ENCODE results near the gene TMPRSS4. TPM values are rescaled to one million over a fixed set of nuclear protein-coding genes. Genes with fewer than 3 reads are reported as not detected.

The TMPRSS4 gene
- total and polyA plus RNA-seq, 2 of the 4 experiments (the other 2 are of a cell fraction) = not detected

DNA sequence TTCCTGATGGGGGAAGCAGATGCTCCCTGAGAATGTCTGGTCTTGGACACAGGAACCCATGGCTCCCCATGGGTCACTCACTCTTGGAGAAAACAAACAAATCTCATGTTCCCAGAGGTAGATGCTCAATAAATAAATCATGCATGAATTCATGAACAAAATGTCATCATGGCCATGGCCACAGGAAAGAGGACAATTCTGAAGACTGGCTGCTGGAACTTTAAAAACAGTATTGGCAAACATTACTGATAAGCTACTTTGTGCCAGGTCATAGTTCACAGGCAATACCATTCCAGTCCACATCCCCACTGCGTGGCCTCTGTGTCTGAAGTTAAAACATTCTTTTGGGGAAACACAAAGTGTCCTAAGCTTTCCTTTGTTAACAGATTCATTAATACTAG, 19.1 kb downstream of the TMPRSS4 start:
- no CpG with 5 or more reads among the region's 1 CpG for WGBS, 2 experiments (ENCODE audit: extremely low coverage in 2 of 2, insufficient read length in 1 of 2)
- H3K23ac ChIP-seq (ENCODE audit: low read depth, low read length) = no peak overlapping the region
- no peaks in the 10 kb centered on the region for H3K79me1 ChIP-seq (ENCODE audit: low read depth in 1 of 2, low read length in 2 of 2)
- in situ Hi-C loops (cut with MboI; ENCODE audit: low sequenced_read_pairs) (no loop called here), intact Hi-C loops (cut with micrococcal nuclease) (no loop called here), dilution Hi-C loops (cut with HindIII; ENCODE audit: low sequenced_read_pairs, unreplicated experiment) (no loop called here)
- H2BK5ac ChIP-seq (ENCODE audit: low read depth, low read length, poor library complexity, severe bottlenecking) = no peak overlapping the region
- no peak overlapping the region for H3K9ac ChIP-seq (ENCODE audit: low read depth, low read length)
- no peak overlapping the region for H3K27ac ChIP-seq (ENCODE audit: insufficient read depth, low read length)
- no peak overlapping the region for H3K4me3 ChIP-seq (ENCODE audit: insufficient read depth, low read depth, low read length)
- DNase-seq (no peak), ATAC-seq (ENCODE audit: low read depth) (no peak)
- no peak overlapping the region for H2AFZ ChIP-seq (replicated peaks; ENCODE audit: low read length, poor library complexity)
- no TSS peak for BruUV-seq (replicated peaks)
- H3K4me2 ChIP-seq (ENCODE audit: low read depth, low read length) = no peak overlapping the region
- no peak overlapping the region for H4K5ac ChIP-seq (ENCODE audit: low read depth, low read length)
- H4K8ac ChIP-seq (ENCODE audit: low read depth in 2 of 2, low read length in 2 of 2) = no peak overlapping the region
- no peak overlapping the region for H3K14ac ChIP-seq (replicated peaks; ENCODE audit: low read depth, low read length)
- ChIA-PET CTCF (no interaction called here), POLR2A (ENCODE audit: unreplicated experiment) (no interaction called here)
- no peak overlapping the region for H2BK15ac ChIP-seq (ENCODE audit: low read depth, low read length)
- H2AK9ac ChIP-seq (replicated peaks; ENCODE audit: low read depth, low read length, poor library complexity) = no peak overlapping the region
- no peak overlapping the region for H3K4ac ChIP-seq (ENCODE audit: low read depth, low read length)
- no peak overlapping the region for H2BK120ac ChIP-seq (ENCODE audit: low read depth, low read length)
- TF ChIP-seq MAFK (IDR thresholded peaks at IDR 0.05; ENCODE audit: low read depth, low read length) = no peak
- no peak for TF ChIP-seq BHLHE40 (IDR thresholded peaks at IDR 0.05; ENCODE audit: low read depth, low read length)
- no peak for TF ChIP-seq CHD1 (IDR thresholded peaks at IDR 0.05; ENCODE audit: low read depth, low read length)
- TF ChIP-seq MAZ (IDR thresholded peaks at IDR 0.05; ENCODE audit: borderline replicate concordance, low read depth, low read length) = no peak
- TF ChIP-seq CEBPB (IDR thresholded peaks at IDR 0.05; ENCODE audit: low read depth, low read length) = no peak
- no peak overlapping the region for H4K91ac ChIP-seq (ENCODE audit: insufficient read depth, low read depth, low read length)
- H3K56ac ChIP-seq (ENCODE audit: extremely low read depth, insufficient read depth, low read length) = no peak overlapping the region
- H3K9me1 ChIP-seq (ENCODE audit: insufficient read depth, low read length) = no peaks in the 10 kb centered on the region
- H2AK5ac ChIP-seq (ENCODE audit: low read depth, low read length) = no peak overlapping the region
- no peak overlapping the region for H3K18ac ChIP-seq (ENCODE audit: low read depth, low read length)
- H3K27me3 ChIP-seq (ENCODE audit: control insufficient read depth, insufficient read depth, low read length) = peaks cover 7% of the 10 kb centered on the region
- no peaks in the 10 kb centered on the region for H3K9me3 ChIP-seq (ENCODE audit: control insufficient read depth, insufficient read depth, low read length)
- H2BK20ac ChIP-seq (ENCODE audit: low read depth, low read length) = no peak overlapping the region
- H3K4me1 ChIP-seq (ENCODE audit: control insufficient read depth, insufficient read depth, low read length) = no peaks in the 10 kb centered on the region
- no peaks in the 10 kb centered on the region for H4K20me1 ChIP-seq (ENCODE audit: insufficient read depth, low read length)
- H3K36me3 ChIP-seq (ENCODE audit: control insufficient read depth, insufficient read depth, low read length) = no peaks in the 10 kb centered on the region

All from IMR-90 (cell line).